GM21528 (cell line): Measurements from ENCODE around the gene BMP3.

Experiments used
- ATAC-seq: cut with Tn5 transposase; IDR thresholded peaks from one replicate; pipeline ENCODE4 v1.9.1; 2021; ENCODE audit warnings: mild to moderate bottlenecking, moderate library complexity; ENCODE audit not compliant: unreplicated experiment, low FRiP score

The BMP3 gene

DNA sequence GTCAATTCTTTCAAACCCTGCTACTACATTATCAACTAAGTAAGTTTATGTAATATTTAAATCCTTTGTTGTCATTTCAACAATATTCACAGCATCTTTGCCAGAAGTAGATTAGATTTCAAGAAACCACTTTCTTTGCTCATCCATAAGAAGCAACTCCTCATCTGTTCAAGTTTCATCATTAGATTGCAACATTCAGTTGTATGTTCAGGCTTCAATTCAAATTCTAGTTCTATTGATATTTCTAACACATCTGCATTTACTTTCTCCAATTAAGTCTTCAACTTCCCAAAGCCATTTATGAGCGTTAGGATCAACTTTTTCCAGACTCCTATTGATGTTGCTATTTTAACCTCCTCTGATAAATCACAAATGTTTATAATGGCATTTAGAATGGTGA, 66.1 kb downstream of the BMP3 start:
- ATAC-seq: no peak

DNA sequence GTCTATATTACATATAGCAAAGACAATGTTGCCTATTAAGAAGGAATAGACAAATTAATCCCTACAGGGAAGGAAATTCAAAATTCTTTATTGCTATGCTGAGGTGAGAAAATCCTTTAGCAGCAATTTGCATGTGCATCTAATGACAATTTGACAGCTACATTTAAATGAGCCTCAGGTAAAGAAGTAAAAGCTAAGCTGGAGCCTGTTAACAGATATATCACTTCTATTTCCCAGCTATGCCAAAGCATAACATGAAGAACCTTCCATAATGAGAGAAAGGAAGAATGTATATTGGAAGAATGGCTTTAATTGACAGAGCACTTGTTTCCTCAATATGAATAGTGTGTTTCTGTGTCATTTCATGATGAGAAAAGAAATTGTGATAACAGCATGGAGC, 71.6 kb downstream of the BMP3 start:
- no peak for ATAC-seq

DNA sequence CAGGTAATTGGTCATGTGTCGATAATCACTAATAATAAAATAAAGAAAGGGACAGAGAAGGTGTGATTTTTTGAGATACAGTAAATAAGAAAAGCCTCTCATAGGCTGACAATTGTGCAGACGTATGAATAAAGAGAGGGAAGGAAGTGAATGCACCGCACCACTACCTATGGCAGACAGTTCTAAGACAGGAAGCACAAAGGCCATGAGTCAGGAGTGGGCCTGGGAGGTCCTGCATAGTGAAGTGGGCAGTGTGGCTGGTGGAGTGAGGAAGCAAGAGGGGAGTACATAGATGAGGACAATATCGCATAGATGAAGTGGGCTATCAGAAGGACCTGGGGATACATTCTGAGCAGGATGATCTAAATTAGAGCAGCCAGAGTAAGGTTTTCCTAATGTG, 75.6 kb downstream of the BMP3 start:
- ATAC-seq: no peak
